SK-N-SH treated with all-trans-retinoic acid at 6 μM for 48 hours (cell line): ENCODE results near the gene SHISA2.

ENCODE experiments used
- ATAC-seq: fragments of 200-7000 bp; cut with Tn5 transposase; 3 replicates; pipeline ENCODE4 v1.9.1; 2020; ENCODE audit warnings: mild to moderate bottlenecking, moderate library complexity
- ARNTL ChIP-seq: fragments of 450-650 bp; formaldehyde crosslinking; IDR thresholded peaks from 2 replicates; pipeline ENCODE4 v1.5.0; 2020; ENCODE audit warnings: low read depth, mild to moderate bottlenecking, moderate library complexity, borderline replicate concordance
- BACH2 ChIP-seq: fragments of 250-450 bp; sonication (Bioruptor Pico); IDR thresholded peaks from 2 replicates; pipeline ENCODE4 v1.9.0; 2021; ENCODE audit warnings: mild to moderate bottlenecking, borderline replicate concordance
- CSDC2 ChIP-seq: fragments of 250-450 bp; sonication (Bioruptor Pico); IDR thresholded peaks from 2 replicates; pipeline ENCODE4 v1.5.0; 2020; ENCODE audit warnings: mild to moderate bottlenecking, moderate library complexity
- ESRRG ChIP-seq: fragments of 250-450 bp; sonication (Bioruptor Pico); IDR thresholded peaks from 2 replicates; pipeline ENCODE4 v1.6.1; 2021; ENCODE audit warnings: mild to moderate bottlenecking
- GLIS3 ChIP-seq: fragments of 250-450 bp; sonication (Bioruptor Pico); IDR thresholded peaks from 2 replicates; pipeline ENCODE4 v1.5.0; 2020; ENCODE audit warnings: mild to moderate bottlenecking, moderate library complexity
- ISL1 ChIP-seq: fragments of 250-450 bp; sonication (Bioruptor Pico); IDR thresholded peaks from 2 replicates; pipeline ENCODE4 v2.1.2; 2022; ENCODE audit warnings: mild to moderate bottlenecking, moderate library complexity
- PPARA ChIP-seq: fragments of 250-450 bp; sonication (Bioruptor Pico); IDR thresholded peaks from 2 replicates; pipeline ENCODE4 v1.5.0; 2020; ENCODE audit warnings: mild to moderate bottlenecking, borderline replicate concordance
- RARB ChIP-seq: fragments of 250-450 bp; sonication (Bioruptor Pico); IDR thresholded peaks from 2 replicates; pipeline ENCODE4 v1.8.0; 2021; ENCODE audit warnings: mild to moderate bottlenecking, moderate library complexity
- SNAI2 ChIP-seq: fragments of 250-450 bp; sonication (Bioruptor Pico); IDR thresholded peaks from 2 replicates; pipeline ENCODE4 v1.5.0; 2020; ENCODE audit warnings: mild to moderate bottlenecking, moderate library complexity
- TCF4 ChIP-seq: fragments of 250-450 bp; sonication (Bioruptor Pico); IDR thresholded peaks from 2 replicates; pipeline ENCODE4 v1.8.0; 2021; ENCODE audit warnings: mild to moderate bottlenecking, moderate library complexity, borderline replicate concordance
- ZC3H10 ChIP-seq: fragments of 250-450 bp; sonication (Bioruptor Pico); IDR thresholded peaks from 2 replicates; pipeline ENCODE4 v1.5.1; 2021; ENCODE audit warnings: mild to moderate bottlenecking, moderate library complexity
- ZFP3 ChIP-seq: fragments of 250-450 bp; sonication (Bioruptor Pico); IDR thresholded peaks from 2 replicates; pipeline ENCODE4 v1.5.0; 2020; ENCODE audit warnings: mild to moderate bottlenecking, moderate library complexity
- ZFP30 ChIP-seq: fragments of 450-650 bp; formaldehyde crosslinking; IDR thresholded peaks from 2 replicates; pipeline ENCODE4 v1.5.0; 2022; ENCODE audit warnings: mild to moderate bottlenecking, moderate library complexity
- ZNF565 ChIP-seq: fragments of 450-650 bp; formaldehyde crosslinking; conservative IDR thresholded peaks from 2 replicates; pipeline ENCODE4 v1.5.0; 2020; ENCODE audit warnings: low read depth, mild to moderate bottlenecking, moderate library complexity
- ZNF70 ChIP-seq: fragments of 450-650 bp; formaldehyde crosslinking; IDR thresholded peaks from 2 replicates; pipeline ENCODE4 v1.5.0; 2020; ENCODE audit warnings: mild to moderate bottlenecking, moderate library complexity
- ZNF8 ChIP-seq: fragments of 450-650 bp; formaldehyde crosslinking; IDR thresholded peaks from 2 replicates; pipeline ENCODE4 v1.5.0; 2020; ENCODE audit warnings: mild to moderate bottlenecking, moderate library complexity
- TF ChIP-seq, protein P1 (sequence below): fragments of 250-450 bp; sonication (Bioruptor Pico); IDR thresholded peaks from 2 replicates; pipeline ENCODE4 v1.5.1; 2021; ENCODE audit warnings: mild to moderate bottlenecking, moderate library complexity
- TF ChIP-seq, protein P2 (sequence below): fragments of 250-450 bp; sonication (Bioruptor Pico); IDR thresholded peaks from 2 replicates; pipeline ENCODE4 v1.8.0; 2020; ENCODE audit warnings: mild to moderate bottlenecking, moderate library complexity, borderline replicate concordance
- TF ChIP-seq, protein P3 (sequence below): fragments of 250-450 bp; sonication (Bioruptor Pico); IDR thresholded peaks from 2 replicates; pipeline ENCODE4 v1.8.0; 2021; ENCODE audit warnings: low read depth, mild to moderate bottlenecking, moderate library complexity, borderline replicate concordance
- TF ChIP-seq, protein P4 (sequence below): fragments of 250-450 bp; sonication (Bioruptor Pico); IDR thresholded peaks from 2 replicates; pipeline ENCODE4 v1.5.0; 2020; ENCODE audit warnings: mild to moderate bottlenecking, moderate library complexity
- TF ChIP-seq, protein P5 (sequence below): fragments of 250-450 bp; sonication (Bioruptor Pico); IDR thresholded peaks from 2 replicates; pipeline ENCODE4 v1.5.1; 2020; ENCODE audit warnings: low read depth, mild to moderate bottlenecking, moderate library complexity

The SHISA2 gene

DNA sequence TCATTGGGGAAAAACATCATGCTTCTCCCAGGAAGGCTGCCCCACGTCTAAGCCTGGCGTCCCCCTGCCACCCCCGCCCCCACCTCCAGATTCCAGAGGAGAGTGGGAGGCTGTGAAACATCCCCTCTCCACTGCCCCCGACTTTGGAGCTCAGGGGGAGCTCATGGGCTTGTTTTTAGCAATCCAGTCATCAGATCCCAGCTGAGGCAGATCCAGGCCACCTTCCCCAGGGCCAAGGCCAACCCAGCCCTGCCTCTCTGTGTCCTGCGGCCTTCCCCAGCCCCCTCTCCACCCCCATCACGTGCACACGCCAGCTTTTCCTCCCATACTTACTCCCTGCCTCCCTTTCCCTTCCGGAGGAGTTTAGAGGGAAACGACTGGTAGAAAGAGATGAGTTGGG is 38.8 kb downstream of the SHISA2 start:
- no peak for ATAC-seq
- TF ChIP-seq TCF4 (no peak), ZNF8 (no peak), SNAI2 (CRISPR knock-in tag) (no peak), RARB (CRISPR knock-in tag) (no peak), ESRRG (CRISPR knock-in tag) (no peak), ZNF70 (CRISPR knock-in tag) (no peak), ZFP3 (CRISPR knock-in tag) (no peak), ZFP30 (no peak), PPARA (CRISPR knock-in tag) (no peak), ZC3H10 (CRISPR knock-in tag) (no peak), ARNTL (no peak), ISL1 (CRISPR knock-in tag) (no peak)
- TF ChIP-seq, protein P1, sequence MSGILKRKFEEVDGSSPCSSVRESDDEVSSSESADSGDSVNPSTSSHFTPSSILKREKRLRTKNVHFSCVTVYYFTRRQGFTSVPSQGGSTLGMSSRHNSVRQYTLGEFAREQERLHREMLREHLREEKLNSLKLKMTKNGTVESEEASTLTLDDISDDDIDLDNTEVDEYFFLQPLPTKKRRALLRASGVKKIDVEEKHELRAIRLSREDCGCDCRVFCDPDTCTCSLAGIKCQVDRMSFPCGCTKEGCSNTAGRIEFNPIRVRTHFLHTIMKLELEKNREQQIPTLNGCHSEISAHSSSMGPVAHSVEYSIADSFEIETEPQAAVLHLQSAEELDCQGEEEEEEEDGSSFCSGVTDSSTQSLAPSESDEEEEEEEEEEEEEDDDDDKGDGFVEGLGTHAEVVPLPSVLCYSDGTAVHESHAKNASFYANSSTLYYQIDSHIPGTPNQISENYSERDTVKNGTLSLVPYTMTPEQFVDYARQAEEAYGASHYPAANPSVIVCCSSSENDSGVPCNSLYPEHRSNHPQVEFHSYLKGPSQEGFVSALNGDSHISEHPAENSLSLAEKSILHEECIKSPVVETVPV (CRISPR knock-in tag): no peak
- TF ChIP-seq, protein P2, sequence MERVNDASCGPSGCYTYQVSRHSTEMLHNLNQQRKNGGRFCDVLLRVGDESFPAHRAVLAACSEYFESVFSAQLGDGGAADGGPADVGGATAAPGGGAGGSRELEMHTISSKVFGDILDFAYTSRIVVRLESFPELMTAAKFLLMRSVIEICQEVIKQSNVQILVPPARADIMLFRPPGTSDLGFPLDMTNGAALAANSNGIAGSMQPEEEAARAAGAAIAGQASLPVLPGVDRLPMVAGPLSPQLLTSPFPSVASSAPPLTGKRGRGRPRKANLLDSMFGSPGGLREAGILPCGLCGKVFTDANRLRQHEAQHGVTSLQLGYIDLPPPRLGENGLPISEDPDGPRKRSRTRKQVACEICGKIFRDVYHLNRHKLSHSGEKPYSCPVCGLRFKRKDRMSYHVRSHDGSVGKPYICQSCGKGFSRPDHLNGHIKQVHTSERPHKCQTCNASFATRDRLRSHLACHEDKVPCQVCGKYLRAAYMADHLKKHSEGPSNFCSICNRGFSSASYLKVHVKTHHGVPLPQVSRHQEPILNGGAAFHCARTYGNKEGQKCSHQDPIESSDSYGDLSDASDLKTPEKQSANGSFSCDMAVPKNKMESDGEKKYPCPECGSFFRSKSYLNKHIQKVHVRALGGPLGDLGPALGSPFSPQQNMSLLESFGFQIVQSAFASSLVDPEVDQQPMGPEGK (CRISPR knock-in tag): no peak
- TF ChIP-seq, protein P3, sequence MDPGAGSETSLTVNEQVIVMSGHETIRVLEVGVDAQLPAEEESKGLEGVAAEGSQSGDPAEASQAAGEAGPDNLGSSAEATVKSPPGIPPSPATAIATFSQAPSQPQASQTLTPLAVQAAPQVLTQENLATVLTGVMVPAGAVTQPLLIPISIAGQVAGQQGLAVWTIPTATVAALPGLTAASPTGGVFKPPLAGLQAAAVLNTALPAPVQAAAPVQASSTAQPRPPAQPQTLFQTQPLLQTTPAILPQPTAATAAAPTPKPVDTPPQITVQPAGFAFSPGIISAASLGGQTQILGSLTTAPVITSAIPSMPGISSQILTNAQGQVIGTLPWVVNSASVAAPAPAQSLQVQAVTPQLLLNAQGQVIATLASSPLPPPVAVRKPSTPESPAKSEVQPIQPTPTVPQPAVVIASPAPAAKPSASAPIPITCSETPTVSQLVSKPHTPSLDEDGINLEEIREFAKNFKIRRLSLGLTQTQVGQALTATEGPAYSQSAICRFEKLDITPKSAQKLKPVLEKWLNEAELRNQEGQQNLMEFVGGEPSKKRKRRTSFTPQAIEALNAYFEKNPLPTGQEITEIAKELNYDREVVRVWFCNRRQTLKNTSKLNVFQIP (CRISPR knock-in tag): no peak
- TF ChIP-seq, protein P4, sequence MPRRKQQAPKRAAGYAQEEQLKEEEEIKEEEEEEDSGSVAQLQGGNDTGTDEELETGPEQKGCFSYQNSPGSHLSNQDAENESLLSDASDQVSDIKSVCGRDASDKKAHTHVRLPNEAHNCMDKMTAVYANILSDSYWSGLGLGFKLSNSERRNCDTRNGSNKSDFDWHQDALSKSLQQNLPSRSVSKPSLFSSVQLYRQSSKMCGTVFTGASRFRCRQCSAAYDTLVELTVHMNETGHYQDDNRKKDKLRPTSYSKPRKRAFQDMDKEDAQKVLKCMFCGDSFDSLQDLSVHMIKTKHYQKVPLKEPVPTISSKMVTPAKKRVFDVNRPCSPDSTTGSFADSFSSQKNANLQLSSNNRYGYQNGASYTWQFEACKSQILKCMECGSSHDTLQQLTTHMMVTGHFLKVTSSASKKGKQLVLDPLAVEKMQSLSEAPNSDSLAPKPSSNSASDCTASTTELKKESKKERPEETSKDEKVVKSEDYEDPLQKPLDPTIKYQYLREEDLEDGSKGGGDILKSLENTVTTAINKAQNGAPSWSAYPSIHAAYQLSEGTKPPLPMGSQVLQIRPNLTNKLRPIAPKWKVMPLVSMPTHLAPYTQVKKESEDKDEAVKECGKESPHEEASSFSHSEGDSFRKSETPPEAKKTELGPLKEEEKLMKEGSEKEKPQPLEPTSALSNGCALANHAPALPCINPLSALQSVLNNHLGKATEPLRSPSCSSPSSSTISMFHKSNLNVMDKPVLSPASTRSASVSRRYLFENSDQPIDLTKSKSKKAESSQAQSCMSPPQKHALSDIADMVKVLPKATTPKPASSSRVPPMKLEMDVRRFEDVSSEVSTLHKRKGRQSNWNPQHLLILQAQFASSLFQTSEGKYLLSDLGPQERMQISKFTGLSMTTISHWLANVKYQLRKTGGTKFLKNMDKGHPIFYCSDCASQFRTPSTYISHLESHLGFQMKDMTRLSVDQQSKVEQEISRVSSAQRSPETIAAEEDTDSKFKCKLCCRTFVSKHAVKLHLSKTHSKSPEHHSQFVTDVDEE (CRISPR knock-in tag): no peak

DNA sequence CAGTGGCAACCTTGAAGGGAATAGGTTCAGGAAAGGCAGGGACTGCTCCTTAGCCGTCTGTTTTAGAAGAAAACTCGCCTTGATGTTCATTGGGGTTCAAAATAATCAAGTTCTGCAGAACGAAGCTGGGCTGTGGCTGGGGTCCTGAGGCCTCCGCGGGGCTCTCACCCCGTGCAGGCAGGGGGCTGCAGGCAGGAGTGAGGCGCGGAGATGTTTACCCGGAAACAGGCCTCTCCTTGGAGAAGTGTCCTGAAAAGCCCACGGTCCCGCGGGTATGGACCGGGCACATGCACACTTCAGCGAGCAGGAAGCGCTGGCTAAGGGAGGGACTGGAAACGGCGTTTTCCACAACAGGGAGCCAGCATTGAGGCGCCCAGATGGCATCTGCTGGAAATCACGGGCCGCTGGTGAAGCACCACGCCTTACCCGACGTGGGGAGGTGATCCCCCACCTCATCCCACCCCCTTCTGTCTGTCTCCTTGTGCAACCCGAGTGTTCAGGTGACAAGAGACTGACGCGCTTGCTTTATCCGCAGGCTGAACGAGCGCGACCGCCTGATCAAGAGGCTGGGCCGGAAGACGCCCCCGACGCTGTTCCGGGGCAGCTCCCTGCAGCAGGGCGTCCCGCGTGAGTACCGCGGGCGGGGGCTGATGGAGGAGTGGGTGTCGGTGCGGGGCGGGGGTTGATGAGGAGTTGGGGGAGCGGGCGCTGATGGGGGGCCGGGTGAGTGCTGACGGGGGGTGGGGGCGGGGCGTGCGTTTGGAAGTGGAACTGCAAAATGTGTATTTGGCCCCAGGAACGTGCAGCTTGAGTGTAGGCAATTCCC is 39.6 kb downstream of the SHISA2 start:
- TF ChIP-seq RARB (CRISPR knock-in tag) (no peak), TCF4 (no peak)
- no peak for ATAC-seq

DNA sequence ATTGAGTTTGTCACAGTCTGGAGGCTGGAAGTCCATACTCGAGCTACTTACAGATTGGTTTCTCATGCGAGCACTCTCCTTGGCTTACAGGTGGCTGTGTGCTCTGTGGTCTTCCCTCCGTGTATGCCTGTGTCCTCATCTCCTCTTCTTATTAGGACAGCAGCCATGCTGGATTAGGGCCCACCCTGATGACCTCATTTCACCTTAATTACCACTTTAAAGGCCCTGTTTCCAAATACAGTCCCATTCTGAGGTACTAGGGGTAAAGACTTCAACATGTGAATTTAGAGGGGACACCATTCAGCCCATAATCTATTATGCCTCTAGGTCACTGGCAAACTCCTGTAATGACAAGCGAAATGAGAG is 40.6 kb downstream of the SHISA2 start:
- TF ChIP-seq GLIS3 (CRISPR knock-in tag) (no peak), BACH2 (CRISPR knock-in tag) (no peak), ESRRG (CRISPR knock-in tag) (no peak), CSDC2 (CRISPR knock-in tag) (no peak), TCF4 (no peak), ZNF565 (CRISPR knock-in tag) (no peak), ZNF8 (no peak)
- TF ChIP-seq, protein P3 (CRISPR knock-in tag): no peak
- TF ChIP-seq, protein P2 (CRISPR knock-in tag): no peak
- TF ChIP-seq, protein P5, sequence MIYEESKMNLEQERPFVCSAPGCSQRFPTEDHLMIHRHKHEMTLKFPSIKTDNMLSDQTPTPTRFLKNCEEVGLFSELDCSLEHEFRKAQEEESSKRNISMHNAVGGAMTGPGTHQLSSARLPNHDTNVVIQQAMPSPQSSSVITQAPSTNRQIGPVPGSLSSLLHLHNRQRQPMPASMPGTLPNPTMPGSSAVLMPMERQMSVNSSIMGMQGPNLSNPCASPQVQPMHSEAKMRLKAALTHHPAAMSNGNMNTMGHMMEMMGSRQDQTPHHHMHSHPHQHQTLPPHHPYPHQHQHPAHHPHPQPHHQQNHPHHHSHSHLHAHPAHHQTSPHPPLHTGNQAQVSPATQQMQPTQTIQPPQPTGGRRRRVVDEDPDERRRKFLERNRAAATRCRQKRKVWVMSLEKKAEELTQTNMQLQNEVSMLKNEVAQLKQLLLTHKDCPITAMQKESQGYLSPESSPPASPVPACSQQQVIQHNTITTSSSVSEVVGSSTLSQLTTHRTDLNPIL (CRISPR knock-in tag): no peak
- TF ChIP-seq, all 23 proteins: peak for 0

More for the DNA sequence above, 40.6 kb downstream of the SHISA2 start:
- no peak for ATAC-seq
